Islet of Langerhans (tissue), 1 donor: ENCODE measurements around the gene ALDH1A2.
"Not testable (repeated sequence)": the region's sequence is repeated elsewhere in the genome, so short reads cannot be mapped to it uniquely, and the experiment has no call there.

ENCODE experiments used
- FAIRE-seq: peaks from one replicate; lab custom pipeline; 2011; peaks lifted over from hg19 to GRCh38; lab: Jason Lieb, UNC

The ALDH1A2 gene

DNA sequence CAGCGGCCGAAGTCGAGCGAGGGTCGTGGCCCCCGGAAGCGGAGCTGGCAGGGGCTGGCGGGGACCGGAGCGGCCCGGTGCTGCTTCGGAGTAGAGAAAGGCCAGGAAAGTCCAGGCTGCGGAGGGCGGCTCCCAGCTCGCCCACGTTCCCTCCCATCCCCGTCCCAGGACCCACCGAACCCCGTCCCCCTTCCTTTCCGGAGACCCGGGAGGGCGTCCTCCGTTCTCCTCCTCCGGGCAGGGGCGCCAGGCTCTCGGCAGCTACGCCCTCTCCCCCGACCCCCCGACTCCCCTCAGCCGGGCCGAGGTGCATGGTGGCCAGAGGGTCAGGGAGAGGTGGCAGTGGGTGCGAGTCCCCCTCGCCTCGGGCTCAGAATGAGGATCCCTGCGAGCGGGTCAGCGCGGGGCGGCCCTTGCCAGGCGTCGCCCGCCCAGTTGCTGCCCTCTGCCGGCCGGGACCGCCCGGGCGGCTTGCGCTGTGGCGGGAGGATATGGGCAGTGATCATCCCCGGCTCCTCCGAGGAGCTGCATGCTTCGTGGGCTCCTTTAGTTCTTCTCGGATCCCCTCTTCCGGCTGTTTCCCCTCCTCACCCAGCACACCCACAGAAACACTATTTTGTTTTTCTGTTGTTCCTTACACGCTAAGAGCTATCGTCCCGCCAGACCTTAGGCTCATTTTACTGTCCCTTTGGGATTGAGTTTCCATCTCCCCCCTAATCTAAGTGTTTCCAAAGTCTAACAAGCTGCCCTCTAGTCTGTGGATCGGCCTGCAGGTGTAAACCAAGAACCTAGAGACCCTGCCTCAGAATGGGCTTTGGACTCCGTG is 744 bp upstream of the ALDH1A2 start:
- no peak for FAIRE-seq

DNA sequence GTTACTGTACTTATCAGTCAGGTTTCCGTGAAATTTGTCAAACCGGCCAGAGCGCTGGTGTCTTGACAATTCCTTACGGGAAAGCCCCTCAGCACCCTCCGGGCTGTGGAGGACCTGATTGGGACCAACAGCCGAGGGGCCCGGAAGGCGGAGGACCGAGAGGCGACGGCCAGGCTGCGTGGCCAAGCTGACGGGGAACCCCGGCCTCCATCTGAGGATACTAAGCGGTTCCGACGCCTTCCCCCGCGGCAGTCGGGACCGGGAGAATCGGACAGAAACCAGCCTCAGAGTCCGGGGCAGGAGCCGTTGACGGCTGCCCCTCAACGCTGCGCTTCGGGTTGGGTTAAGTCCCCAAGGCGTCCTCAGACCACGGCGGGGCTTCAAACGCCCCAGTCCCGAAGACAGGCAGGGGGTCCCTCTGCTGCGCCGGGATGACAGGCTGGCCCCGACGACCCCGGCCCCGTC is 499 bp downstream of the ALDH1A2 start:
- no peak for FAIRE-seq

DNA sequence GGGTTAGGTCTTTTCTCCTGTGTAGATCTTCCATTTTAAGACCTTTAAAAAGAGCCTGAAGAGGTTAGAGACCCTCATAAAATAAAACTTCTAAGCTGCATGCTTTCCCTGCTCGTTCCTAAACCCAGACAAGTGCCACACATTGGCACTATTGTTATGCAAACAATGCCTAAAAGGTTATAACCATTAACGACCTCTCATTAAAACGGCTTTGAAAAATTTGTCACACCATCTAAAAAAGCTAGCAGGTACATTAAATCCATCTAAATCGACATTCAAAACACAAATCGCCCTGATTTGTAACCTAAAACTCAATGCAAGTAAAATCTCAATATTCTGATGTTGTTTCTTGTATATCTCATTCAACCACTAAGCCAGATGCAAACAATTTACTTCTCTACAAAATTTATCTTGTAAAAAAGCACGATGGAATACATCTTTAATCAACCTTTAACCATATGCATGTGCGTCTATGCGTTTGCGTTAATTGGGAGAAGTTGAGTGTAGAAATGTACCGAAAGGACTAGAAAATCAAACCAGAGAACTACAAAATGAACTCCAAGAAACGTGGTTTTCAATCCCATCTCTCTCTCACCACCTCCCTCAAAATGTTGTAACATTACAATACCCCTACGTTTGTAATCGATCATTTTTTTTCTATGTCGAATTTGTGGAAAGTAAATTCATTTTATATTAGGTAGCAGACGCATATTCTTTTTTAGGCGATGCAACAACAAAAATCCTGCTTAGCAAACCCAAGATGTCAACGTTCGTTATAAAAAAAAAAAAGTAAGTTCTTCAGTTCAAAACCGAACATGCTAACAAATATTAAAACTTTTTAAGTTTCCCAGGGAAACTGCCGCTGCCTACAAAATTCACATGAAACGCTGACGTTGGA is 1.2 kb downstream of the ALDH1A2 start:
- FAIRE-seq = no peak

DNA sequence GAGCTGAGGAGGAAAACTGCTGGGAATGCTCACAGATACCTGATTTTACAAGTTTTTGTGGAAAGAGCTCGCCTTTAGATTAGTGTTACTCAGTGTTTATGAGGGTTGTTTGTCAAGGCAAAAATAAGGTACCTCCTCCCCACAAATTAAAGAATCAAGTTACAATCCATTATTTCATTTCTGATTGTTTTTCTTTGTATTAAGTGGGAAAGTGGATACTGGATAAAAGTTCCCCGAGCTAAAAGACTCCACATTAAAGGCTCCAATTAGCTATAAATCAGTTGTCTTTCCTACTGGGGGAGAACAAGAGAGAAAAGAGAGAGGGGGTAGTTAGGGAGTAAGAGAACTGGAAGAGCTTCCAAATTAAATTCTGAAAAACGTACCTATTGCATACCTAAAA is 1.9 kb downstream of the ALDH1A2 start:
- FAIRE-seq = no peak

DNA sequence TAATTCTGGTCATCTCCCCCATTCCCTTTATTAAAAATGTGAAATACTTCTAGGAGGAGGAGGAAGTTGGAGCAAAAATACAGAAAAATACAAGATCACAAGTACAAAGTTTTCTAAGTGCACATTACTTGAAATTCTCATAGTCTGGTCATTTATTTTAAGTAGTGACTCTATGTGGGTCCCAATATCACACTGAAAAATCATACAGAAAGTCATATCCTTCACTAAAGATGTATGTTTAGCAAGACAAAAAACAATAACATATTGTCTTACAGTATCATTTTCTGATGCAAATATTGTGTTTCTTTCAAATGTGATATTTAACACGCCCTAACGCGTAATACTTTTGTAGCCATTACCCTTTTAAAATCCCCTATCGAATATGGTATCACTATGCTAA is 2.5 kb downstream of the ALDH1A2 start:
- FAIRE-seq = no peak

DNA sequence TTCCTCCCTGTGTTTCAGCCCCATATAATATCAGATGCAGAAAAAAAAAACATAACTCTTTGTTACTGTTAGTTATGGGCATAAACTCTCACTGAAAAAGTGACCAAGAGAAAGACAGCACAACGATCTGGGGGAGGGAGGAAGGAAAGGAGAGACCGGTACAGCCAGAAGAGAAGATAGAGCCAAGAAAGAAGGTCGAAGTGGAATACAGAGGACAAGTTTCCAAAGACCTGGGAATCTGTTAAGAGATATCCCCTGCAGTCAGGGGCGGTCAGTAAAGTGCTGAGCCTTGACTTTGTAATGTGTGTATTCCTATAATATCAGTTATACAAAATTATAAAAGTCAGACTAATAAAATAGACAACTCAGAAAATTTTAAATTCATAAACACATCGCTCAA is 3.3 kb downstream of the ALDH1A2 start:
- FAIRE-seq = no peak

DNA sequence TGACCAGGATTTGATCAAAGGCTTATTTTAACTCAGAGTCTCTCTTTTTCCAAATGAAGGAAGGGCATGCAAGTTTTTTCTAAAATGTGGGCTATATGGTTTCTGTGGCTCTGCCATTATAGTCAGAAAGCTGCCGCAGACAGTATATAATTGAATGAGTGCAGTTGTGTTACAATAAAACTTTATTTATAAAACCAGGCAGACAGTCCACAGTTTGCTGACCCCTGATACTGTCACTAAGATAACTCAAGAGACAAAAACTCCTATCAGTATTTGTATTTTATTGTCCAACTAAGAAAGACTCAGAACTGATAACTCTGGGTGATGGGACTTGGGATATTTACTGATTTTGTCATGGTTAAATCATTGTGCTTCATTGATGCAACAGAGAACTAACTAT is 4.9 kb downstream of the ALDH1A2 start:
- FAIRE-seq = no peak

DNA sequence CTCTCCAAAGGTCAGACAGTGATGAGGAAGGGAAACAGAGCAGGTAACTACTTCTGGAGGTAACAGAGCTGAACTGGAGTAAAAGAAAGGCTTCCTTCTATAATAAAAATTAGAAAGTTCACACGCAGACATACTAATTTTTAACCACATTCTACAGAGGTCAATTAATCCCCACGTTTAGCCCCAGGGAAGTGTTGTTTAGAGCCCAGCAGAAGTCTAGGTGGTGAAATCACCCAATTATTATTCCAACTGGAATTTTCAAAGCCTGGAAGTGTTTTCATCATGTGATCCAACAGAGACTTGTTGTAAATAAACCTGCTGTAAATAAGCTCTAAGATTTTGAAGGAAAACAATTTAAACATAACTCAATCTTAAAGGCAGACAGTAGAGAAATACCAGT is 6.8 kb downstream of the ALDH1A2 start:
- FAIRE-seq = no peak

DNA sequence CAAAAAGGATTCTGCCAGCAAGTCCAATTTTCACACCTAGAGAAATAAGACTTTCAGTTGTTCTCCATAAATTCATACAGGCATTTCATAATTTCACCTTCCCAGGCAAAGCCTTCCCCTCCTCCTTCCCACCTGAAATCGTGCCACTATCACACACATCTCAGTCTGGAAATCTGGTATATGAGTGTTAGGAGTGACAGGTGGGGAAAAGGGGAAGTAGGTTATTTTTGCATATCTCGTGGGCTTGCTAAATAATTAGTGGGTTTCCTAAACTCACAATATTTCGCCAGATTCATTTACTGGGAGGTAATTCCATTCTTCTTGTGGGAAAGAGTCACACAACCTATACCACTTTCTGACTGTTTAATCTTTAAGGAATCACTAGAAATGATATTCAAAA is 7.4 kb downstream of the ALDH1A2 start:
- no peak for FAIRE-seq

DNA sequence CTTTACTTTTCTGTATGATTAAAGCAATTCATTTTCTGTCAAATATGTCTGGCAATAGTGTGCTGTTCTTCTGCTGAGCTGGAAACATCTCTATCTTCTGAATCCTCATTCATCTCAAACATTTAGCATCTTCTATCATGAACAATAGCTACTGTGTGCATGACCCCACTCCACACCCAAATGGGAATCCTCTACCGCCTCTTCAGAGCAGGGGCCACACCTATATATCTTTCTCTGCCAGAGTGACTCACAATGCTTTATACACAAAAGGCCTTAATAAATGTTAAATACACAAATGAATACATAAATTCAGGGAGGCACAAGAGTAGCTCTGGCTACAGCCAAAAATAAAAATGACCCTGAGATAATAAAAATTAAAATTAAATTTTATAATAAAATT is 8.0 kb downstream of the ALDH1A2 start:
- no peak for FAIRE-seq

DNA sequence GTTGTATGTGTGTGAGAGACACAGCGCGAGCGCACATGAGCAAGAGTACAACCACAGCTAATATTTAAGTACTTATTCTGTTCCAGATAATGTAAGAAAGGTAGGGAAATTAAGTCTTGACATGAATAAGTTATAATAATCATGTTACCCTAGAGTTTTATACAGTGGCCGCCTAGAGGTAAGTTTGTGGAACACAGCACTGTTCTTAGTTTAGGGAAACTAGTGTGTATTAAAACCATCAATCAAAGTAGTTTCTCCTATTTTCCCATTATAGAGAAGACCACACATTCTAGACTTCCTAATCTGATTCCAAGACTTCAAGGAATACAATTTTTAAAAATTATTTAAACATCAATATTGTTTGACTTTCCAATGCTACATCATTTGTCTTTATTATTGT is 9.5 kb downstream of the ALDH1A2 start:
- FAIRE-seq = no peak

DNA sequence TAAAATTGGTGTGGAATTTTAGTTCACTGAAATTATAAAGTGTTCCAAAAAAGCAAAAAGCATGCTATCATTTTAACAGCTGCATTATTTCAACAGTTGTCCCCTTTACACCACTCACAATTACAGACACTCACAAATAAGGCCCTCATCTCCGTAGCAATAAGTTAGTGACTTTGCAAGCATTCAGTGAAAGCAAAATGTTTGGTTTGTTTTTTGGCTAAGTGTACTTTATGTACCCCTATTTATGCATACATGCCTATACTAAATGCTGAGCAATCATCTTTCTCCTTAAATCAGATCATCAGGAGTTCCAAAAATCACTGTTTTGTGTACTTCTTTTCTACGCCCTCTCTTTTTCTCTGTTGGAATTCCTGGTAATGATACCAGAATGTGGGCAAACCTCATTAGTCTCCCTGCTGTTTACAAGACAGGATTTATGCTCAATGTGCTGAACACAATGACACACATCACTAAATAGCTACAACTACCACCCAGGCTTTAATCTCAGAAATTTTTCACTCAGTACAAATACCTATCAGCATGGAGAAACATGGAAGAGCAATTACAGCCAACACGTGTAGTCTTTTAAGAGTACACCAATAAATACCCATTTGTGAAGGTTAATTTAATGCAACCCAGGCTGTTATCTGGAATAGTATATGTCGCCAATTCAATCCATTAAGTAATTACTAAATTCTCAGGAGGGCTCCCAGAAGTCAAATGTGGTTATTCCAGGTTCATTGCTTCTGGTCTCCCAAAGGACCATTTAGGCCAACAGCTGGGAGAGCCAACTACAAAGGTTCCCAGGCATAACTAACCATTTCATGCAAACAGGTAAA is 12.0 kb downstream of the ALDH1A2 start:
- FAIRE-seq = no peak

DNA sequence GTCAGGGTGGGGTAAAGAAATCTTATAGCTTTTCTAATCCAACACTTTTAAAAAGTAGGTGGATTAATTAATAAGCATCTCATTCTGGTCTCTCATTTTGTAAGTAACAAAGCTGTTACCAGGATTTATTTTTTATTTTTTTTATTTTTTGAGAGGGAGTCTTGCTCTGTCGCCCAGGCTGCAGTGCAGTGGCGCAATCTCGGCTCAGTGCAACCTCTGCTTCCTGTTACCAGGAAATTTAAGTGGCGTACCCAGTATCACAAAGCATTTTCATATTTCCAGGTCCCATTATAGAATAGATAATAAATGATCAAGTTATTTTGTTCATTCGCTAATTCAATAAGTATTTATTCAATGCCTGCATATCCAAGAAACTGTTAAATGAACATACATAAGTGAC is 13.2 kb downstream of the ALDH1A2 start:
- FAIRE-seq = no peak

DNA sequence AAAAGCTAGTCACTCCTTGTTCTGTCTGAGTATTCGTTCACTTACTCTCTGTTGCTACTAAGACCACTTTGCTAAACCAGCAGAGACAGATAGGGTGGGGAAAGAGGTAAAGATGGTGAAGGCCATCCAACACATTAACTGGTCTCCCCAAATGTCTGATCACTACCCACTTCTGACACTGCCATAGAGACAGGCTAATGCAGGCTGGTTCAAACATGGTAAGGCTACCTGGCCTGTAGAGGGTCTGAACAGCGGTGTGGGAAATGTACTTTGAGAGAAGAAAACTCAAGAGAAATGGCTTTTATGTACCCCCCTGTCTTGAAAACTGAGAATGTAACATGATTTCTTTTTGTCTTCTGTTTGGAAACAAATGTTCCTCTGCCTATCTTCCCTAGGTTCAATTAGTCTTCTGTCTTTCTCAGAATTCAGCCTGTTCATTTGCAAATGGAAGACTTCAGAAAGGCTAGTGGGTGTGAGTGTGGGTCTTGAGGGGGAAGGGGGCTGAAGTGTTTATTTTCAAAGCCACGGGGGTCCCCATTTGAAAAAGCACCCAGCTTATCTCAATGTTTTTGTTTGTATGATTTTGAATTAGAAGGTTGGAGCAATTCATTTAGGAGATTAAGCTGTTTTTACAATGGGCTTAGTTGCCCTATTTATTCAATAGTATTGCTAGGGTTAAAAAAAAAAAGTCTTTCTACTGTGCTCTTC is 15.8 kb downstream of the ALDH1A2 start:
- no peak for FAIRE-seq

DNA sequence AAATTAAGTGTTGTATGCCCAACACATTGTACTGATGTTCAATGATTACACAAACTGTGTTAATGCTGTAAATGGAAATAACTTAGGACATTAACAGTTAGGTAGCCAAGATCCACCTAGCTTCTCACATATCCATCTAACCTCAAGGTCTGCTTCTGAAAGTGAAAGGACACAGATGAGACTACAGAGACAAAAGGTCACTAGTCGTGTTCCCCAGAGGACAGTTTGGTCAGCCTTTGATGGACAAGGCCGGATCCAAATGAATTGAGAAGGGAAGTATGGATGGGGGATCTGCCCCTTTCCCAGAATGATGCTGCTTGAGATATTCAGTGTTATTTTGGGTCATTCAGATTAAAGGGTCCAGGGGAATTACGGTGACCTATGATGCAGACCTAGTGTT is 17.2 kb downstream of the ALDH1A2 start:
- no peak for FAIRE-seq

DNA sequence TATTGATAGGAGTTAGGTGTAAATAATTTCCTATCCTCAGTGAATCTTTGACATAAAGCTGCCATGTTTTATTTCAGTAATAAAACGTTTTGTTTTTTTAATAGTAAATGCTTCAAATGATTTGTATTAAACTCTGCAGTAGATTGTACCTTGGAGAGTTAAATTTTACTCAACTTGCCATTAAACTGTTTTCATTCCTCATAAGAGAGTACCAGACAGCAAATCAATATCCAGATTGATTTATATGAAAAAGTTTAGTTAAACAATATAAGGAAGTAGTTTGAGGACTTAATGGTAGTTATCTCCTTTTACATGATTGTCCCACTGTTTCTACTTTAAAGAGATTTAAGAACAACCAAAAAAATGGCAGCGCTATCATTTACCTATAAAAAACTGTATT is 18.4 kb downstream of the ALDH1A2 start:
- no peak for FAIRE-seq

DNA sequence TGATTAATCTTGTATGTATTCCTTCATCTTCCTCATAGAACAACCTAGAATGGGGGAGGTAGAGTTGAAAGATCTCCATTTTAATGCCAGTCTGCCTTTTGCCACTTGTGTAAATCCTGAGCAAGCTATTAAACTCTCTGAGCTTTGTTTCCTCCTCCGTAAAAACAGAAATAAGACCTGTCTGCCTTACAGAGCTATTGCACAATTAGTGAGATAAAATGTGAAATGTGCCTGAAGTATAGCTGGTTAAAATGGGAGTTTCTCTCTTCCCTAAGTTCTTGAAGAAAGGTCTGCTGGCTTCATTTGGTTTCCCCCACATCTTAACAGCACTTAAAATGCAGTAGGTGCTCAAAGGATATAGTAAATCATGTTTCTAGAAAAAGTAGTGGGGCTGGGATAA is 19.0 kb downstream of the ALDH1A2 start:
- no peak for FAIRE-seq

DNA sequence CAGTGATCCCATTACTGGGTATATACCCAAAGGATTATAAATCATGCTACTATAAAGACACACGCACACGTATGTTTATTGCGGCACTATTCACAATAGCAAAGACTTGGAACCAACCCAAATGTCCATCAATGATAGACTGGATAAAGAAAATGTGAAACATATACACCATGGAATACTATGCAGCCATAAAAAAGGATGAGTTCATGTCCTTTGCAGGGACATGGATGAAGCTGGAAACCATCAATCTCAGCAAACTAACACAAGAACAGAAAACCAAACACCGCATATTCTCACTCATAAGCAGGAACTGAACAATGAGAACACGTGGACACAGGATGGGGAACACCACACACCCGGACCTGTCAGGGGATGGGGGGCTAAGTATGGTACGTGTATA is 20.1 kb downstream of the ALDH1A2 start:
- not testable (repeated sequence) for FAIRE-seq

DNA sequence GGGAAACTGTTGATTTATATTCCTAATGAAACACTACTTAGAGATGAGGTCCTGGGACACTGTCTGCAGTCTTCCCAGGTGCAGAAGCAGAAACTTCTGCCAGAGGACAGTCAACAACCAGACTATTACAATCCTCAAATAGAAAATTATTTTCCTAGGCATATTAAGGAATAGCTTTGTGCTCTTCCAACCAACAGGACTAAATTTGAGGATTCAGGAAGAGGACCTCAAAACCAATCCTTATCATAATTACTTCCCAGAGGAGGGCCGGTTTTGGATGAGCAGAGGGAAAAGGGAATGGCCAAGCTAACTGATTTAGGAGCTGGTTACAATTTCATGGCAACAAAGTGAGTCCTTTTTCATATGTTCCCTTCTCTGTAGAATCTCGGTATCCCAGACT is 21.0 kb downstream of the ALDH1A2 start:
- no peak for FAIRE-seq

DNA sequence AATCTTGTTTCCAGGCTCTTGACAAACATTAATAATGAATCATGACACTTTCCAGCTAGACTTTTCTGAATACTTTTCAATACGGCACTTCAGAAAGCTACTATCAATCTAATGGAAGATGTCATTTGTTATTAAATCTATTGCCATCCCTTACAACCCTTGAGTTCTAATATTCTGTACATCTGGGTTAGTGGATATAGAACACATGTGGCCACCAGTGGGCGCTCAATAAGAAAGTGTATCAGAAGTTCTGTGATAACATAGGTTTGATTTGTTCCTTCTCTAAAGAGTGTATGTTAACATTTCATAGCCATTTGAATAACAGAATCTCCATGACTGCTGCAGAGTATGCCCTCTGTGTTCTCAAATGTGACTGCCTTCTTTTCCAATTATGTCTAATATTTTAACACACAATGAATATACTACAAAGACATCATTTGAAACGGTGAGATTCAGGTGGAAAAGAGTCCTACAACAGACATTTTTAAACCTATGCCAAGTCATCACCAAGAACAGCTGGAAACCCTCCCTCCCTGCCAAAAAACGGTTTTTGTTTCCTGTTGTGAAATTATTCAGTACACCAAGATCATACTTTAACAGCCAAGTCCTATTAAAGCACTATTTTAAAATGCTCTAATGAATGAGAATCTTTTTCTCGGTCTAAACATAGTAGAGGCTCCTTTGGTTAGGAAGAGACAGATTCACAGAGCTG is 22.2 kb downstream of the ALDH1A2 start:
- no peak for FAIRE-seq

DNA sequence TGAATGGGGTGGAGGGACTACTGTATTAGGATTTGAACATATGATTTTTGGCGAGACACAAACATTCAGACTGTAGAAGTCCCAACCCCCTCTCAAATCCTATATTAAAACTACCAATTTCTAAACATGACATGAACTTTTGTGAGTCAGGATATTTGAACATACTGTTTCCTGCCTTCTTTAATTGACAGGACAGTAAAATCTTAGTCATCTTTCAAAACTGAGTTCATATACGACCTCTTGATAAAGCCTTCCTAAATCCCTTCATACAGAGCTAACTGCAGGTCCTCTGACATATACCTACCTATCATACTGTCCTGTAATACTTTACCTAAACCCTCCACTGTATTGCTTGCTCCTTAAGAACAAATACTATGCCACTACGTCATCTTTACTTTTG is 23.5 kb downstream of the ALDH1A2 start:
- no peak for FAIRE-seq
